Cardiac muscle cell (in vitro differentiated cells and primary cell): ENCODE measurements around the gene AIM2. TPM values are rescaled to one million over a fixed set of nuclear protein-coding genes. Genes with fewer than 3 reads are reported as not detected.
"Not testable (repeated sequence)": the region's sequence is repeated elsewhere in the genome, so short reads cannot be mapped to it uniquely, and the experiment has no call there.

Source experiments
- DNase-seq, 2 donors: peaks; one replicate each; pipeline versions ENCODE4 v3.0.0 to v3.0.0-alpha.2; 2010 to 2017; ENCODE audit warnings: low read depth in 1 of 2, low spot score in 1 of 2
- H3K27ac ChIP-seq: fragments of 200-600 bp; sonication (generic); 2 replicates; pipeline ENCODE4 v1.5.1; 2016
- H3K27me3 ChIP-seq: fragments of 200-600 bp; sonication (generic); 2 replicates; pipeline ENCODE4 v1.6.0; 2016; ENCODE audit warnings: control low read depth
- H3K36me3 ChIP-seq: fragments of 200-600 bp; sonication (generic); 2 replicates; pipeline ENCODE4 v1.5.1; 2016; ENCODE audit warnings: control low read depth
- H3K4me1 ChIP-seq: fragments of 200-600 bp; sonication (generic); 2 replicates; pipeline ENCODE4 v1.8.1; 2017; ENCODE audit warnings: low read depth, mild to moderate bottlenecking, mixed run types
- H3K4me3 ChIP-seq: fragments of 200-600 bp; sonication (generic); 2 replicates; pipeline ENCODE4 v1.5.1; 2016; ENCODE audit warnings: mild to moderate bottlenecking
- H3K9me3 ChIP-seq: fragments of 200-600 bp; sonication (generic); 2 replicates; pipeline ENCODE4 v1.5.1; 2017; ENCODE audit warnings: low read depth, mild to moderate bottlenecking, control low read depth
- polyA plus RNA-seq: library from polyadenylated mRNA; unstranded; fragments of >200 nt; fragmentation: Nextera tagmentation; extraction: Ambion mirVana; gene quantifications from 2 replicates; pipeline ENCODE4 v1.2.1, GENCODE V29; 2016
- total RNA-seq: library from RNA; depleted of rRNA; stranded (reverse); fragments of >200 nt; gene quantifications from 2 replicates; pipeline ENCODE4 v1.2.3, GENCODE V29; 2016
- TF ChIP-seq, protein P1 (sequence below): IDR thresholded peaks from 2 replicates; pipeline ENCODE4 v1.5.1; 2012; ENCODE audit warnings: low read depth, mild to moderate bottlenecking, low read length

The AIM2 gene
- total and polyA plus RNA-seq, 2 experiments from 2014 or later: not detected

DNA sequence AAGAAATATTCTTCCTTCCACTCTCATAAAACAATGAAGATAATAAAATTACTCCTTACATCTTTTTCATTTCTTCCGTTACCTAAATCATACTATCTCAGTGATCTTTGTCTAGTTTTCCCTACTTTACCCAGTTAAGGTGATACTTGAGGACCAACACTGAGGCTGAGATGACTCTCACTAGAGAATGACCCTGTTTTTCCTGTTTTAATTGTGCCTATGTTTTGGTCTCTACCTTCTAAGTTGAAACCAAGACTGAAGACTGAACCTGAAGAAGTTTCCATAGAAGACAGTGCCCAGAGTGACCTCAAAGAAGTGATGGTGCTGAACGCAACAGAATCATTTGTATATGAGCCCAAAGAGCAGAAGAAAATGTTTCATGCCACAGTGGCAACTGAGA lies 25.1 kb downstream of the AIM2 start:
- TF ChIP-seq, protein P1, sequence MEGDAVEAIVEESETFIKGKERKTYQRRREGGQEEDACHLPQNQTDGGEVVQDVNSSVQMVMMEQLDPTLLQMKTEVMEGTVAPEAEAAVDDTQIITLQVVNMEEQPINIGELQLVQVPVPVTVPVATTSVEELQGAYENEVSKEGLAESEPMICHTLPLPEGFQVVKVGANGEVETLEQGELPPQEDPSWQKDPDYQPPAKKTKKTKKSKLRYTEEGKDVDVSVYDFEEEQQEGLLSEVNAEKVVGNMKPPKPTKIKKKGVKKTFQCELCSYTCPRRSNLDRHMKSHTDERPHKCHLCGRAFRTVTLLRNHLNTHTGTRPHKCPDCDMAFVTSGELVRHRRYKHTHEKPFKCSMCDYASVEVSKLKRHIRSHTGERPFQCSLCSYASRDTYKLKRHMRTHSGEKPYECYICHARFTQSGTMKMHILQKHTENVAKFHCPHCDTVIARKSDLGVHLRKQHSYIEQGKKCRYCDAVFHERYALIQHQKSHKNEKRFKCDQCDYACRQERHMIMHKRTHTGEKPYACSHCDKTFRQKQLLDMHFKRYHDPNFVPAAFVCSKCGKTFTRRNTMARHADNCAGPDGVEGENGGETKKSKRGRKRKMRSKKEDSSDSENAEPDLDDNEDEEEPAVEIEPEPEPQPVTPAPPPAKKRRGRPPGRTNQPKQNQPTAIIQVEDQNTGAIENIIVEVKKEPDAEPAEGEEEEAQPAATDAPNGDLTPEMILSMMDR: no peak
- H3K27ac ChIP-seq: no peak overlapping the region
- no peaks in the 10 kb centered on the region for H3K36me3 ChIP-seq
- DNase-seq: no peak
- no peak overlapping the region for H3K4me3 ChIP-seq
- no peaks in the 10 kb centered on the region for H3K4me1 ChIP-seq
- no peaks in the 10 kb centered on the region for H3K9me3 ChIP-seq
- no peaks in the 10 kb centered on the region for H3K27me3 ChIP-seq

DNA sequence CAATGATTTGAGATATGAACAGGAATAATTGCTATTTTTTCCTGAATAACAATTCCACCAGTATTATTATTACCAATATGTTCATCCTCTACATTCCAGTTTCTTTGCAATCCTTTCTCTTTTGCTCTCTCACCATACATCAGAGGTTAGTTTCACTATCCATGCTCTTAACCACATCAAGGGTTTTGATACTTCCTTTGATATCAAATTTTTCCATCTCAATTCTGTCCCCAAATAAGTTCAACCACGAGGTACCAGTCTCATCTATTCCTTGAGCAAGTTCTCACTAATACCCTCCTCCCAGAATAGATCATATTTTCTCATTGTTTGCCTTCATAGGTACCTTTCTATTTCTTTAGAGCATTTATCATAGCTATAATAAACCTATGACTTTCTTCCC lies 30.1 kb downstream of the AIM2 start:
- H3K9me3 ChIP-seq, H3K27me3 ChIP-seq, H3K4me3 ChIP-seq, DNase-seq, H3K36me3 ChIP-seq, H3K27ac ChIP-seq, H3K4me1 ChIP-seq: not testable (repeated sequence)

DNA sequence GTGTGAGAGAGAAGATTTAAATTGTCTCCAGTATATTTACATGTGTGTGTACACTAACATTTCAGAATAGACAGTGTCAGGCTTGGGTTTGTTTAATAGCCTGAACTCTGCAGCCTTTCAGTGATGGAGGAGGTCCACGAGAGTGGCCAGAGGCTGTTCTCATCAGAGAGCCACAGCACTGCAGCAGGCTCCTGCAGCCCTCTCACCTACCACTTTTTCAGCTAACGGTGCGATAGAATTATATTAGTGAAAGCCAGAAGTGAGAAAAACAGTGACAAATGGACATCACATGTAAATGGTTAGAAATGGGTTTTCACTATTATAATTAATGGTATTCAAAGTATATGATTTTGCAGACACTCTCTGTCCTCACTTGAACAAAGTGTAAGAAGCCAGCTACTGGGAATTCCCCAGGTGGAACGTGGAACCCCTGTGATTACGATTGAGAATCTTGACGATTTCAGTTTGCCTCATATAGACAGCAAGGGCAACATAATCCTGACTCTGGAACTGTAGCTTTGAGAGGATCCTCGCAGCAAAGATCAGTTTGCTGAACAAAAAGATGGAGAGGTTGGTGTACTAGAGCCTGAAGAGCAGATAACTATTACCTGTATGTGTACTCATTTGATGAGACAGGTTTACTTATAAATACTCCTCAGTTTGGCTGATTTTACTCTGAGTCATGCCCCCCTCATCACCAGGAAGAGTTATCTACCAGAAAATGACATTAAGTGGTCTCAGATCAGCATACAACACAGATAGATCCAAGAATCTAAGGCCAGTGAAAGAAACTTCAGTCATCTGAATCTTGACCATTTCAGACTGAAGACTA lies 35.5 kb downstream of the AIM2 start:
- no peak for DNase-seq
- Histone ChIP-seq H3K27me3 (no peaks in the 10 kb centered on the region), H3K9me3 (no peaks in the 10 kb centered on the region), H3K36me3 (no peaks in the 10 kb centered on the region), H3K4me1 (no peaks in the 10 kb centered on the region), H3K4me3 (no peak overlapping the region), H3K27ac (no peak overlapping the region)
- TF ChIP-seq, protein P1: no peak

DNA sequence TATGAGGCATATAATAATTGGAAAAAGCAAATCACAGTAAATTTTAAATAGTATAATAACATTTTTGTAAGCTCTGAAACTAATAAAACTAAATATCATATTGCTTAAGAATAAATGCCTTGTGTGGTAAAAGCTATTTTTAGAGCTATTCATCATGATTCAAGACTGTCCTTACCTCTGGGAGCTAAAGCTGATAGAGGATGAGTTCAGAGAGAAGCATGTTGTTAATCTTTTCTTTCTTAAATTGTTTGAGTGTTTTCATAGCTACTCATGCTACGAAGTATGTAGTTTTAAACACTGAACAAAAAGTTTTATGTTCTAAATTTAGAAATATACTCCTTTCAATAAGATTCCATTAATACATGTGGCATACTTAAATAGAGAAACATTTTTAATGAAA lies 36.4 kb downstream of the AIM2 start:
- no peaks in the 10 kb centered on the region for H3K36me3 ChIP-seq
- H3K27ac ChIP-seq: no peak overlapping the region
- H3K9me3 ChIP-seq: no peaks in the 10 kb centered on the region
- H3K4me3 ChIP-seq: no peak overlapping the region
- DNase-seq: peak in 1 of 2 donors; percentile 34
- H3K27me3 ChIP-seq: no peaks in the 10 kb centered on the region
- TF ChIP-seq, protein P1: no peak
- H3K4me1 ChIP-seq: no peaks in the 10 kb centered on the region

DNA sequence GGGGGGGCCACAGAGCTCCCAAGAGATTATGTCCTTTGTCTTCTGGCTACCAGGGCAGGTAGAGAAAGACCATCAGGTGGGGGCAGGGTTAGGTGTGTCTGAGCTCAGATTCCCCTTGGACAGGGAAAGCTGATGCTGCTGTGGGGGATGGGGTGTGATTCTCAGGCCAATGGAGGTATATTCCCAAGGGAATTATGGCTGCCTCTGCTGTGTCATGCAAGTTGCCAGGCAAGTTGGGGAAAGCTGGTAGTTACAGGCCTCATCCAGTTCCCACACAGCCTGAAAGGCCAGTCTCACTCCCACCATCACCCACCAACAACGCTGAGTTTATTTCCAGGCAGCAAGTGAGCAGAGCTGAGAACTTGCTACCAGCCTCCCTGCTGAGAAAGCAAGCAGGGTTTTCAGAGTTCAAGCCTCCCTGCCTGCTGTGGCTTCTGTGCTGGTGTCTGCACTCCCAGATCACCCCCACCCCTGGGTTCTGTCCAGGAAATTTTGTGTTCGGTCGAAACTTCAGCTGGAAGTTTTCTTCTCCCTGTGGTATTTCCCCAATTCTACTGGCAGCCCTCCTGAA lies 45.6 kb downstream of the AIM2 start:
- DNase-seq: peak in 1 of 2 donors; percentile 27
- no peak overlapping the region for H3K4me3 ChIP-seq
- TF ChIP-seq, protein P1: no peak

DNA sequence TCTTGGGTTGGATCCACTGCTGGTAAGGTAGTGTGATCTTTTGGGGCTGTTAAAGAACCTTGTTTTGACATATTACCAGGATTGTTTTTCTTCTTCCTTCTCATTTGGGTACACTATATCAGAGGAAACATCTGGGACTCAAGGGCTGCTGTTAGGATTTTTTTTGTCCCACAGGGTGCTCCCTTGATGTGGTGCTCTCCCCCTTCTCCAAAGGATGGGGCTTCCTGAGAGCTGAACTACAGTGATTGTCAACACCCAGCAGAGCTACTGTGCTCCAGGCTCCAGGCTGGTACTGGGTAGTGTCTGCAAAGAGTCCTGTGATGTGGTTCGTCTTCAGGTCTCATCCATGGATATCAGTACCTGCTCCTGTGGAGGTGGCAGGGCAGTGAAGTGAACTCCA lies 46.3 kb downstream of the AIM2 start:
- Histone ChIP-seq H3K9me3 (no peaks in the 10 kb centered on the region), H3K4me3 (no peak overlapping the region), H3K4me1 (no peaks in the 10 kb centered on the region), H3K27ac (no peak overlapping the region), H3K36me3 (no peaks in the 10 kb centered on the region), H3K27me3 (no peaks in the 10 kb centered on the region)
- TF ChIP-seq, protein P1: no peak
- no peak for DNase-seq

More for the DNA sequence above, 45.6 kb downstream of the AIM2 start:
- Histone ChIP-seq H3K4me1 (no peaks in the 10 kb centered on the region), H3K27ac (no peak overlapping the region), H3K36me3 (no peaks in the 10 kb centered on the region), H3K9me3 (no peaks in the 10 kb centered on the region), H3K27me3 (no peaks in the 10 kb centered on the region)

DNA sequence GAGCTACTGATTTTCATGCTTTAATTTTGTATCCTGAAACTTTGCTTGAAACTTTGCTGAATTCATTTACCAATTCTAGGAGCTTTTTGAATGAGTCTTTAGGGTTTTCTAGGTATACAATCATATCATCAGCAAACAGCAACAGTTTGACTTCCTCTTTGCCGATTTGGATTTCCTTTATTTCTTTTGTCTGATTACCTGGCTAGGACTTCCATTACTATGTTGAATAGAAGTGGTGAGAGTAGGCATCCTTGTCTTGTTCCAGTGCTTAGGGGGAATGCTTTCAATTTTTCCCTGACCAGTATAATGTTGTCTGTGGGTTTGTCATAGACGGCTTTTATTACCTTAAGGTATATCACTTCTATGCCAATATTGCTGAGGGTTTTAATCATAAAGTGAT lies 49.7 kb downstream of the AIM2 start:
- not testable (repeated sequence) for H3K9me3 ChIP-seq, H3K27me3 ChIP-seq, H3K36me3 ChIP-seq, DNase-seq, H3K4me1 ChIP-seq, H3K4me3 ChIP-seq, H3K27ac ChIP-seq
